ENCODE results near the gene TP53TG5.
A peak's percentile ranks its signal among the peaks of the same experiment; 100 is the strongest.

Gene TP53TG5

GRCh38 chr20:45345104-45345936 lies 32.8 kb downstream of the TP53TG5 start:
- no peak for DNase-seq (ENCODE audit: low spot score)

DNA sequence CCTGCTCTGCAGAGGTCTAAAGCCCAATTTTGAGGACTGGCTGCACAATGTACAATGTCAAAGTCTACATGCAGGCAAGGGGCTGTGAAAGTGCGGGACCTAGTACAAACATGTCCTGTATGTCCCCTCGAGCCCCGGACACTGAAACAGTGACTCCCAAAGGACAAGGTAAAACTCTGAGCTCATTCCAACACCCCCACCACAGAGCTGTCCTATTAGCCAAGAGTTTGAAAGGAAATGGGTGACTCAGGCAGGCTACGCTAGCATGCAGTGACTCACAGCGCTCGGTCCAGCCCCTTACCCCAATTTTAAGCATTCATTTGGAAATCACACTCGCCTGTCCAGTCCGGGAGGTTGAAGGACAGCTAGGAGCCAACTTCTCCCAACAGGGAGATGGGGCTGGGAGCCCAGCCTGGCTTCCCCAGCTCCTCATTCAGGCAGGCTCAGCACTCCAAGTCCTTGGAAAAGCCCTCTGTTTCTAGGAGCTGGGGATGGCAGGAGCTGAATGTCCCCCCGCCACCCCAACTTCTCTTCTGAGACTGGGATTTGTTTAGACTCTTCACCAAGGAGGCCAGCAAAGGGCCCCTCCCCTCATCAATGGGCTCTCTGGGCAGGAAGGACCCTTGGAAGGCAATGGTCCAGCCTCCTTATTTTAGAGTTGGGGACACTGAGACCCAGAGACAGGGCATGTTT lies 33.8 kb downstream of the TP53TG5 start:
- no peak for DNase-seq (ENCODE audit: low spot score)

DNA sequence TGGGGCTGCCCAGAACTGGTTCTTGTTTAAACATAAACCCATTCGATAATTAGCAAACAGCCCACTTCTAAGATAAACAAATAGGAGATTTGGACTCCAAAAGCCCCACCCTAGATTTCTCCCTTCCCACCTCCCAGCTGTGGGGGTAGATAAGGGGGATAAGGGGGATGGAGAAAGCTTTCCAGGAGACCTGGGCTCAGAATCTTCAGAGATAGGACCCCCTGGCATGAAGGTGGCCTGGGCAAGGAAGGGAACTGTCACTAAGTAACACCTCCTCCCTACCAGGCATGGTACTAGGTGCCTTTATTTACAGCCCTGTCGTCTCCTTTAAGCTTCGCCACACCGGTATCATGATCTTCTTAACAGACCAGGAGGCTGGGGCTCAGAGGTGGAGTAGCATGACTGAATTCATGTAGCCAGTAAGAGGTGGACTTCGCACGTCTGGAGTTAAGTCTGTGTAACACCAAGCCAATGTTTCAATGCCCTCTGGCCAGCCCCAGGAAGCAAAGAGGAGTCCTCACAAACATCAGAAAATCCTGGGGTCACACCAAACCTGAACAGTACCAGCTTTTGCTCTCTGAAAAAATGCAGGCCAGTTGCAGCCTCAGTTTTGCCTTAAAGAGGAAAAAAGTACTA lies 34.5 kb downstream of the TP53TG5 start:
- peak; percentile 54 for DNase-seq (ENCODE audit: low spot score)

DNA sequence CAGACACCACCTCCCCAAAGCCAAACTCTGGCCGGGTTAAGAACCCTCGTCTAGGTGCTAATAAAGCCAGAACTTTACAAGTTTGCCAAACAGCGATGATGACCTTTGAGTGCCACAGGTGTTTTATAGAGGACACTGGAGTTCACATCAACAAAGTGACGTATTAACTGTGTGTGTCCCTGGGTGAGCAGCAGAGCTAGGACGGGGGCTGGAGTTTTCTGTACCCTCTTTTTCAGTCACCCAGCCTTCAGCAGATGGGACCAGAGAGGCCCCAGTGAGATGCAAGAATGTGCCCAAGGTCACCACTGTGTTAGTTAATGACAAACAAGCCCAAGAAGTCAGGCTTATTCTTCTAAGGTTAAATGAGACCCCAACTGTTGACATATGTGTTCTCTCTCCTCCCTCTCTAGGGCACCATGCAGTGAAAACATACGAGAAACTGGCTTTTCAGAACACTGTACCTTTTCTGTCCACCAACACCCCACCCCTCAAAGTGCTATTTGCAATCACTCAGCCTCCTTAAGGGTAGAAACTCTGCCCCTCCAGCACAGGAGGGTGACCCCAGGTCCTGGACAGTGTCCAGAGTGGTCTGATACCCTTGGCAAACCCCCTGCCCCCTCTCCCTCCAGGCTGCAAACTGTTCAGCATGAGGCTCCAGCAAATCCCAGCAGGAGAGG lies 35.1 kb downstream of the TP53TG5 start:
- no peak for DNase-seq (ENCODE audit: low spot score)

- no peak for DNase-seq (ENCODE audit: low spot score)
Measured at GRCh38 chr20:45341939-45342854, 35.9 kb downstream of the TP53TG5 start.

DNA sequence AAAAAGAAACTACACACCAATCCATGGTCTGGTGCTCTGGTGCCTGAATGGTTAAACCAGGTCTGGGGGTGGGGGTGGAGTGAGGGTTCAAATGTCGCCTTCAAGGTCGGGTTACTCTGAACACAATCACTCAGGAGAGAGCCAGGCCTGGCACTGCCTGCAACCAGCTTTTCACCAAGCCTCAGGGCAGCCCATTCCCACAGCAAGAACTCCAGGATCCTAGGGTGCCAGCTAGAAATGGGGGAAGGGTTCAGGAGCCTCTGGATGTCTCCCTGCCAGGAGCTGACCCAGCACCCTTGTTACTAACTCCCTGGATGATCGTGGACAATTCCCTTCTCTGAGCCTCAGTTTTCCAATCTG lies 36.6 kb downstream of the TP53TG5 start:
- no peak for DNase-seq (ENCODE audit: low spot score)

DNA sequence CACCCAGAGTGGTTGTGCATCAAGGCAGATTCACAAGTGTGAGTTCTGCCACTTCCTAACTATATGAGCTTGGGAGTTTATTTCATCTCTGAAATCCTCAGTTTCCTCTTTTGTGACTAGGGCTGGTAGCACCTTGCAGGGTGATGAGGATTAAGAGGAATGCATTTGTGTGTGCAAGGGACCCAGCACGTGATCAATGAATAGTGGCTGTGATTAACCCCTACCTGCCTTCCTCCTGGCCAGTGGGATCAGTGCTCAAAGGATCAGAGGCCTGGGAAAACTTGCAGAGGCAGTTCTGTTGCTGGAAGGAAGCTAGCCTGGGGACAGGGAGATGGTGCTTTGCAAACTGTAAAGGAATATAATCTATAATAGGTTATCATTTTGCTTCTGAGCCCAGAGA lies 37.2 kb downstream of the TP53TG5 start:
- no peak for DNase-seq (ENCODE audit: low spot score)

DNA sequence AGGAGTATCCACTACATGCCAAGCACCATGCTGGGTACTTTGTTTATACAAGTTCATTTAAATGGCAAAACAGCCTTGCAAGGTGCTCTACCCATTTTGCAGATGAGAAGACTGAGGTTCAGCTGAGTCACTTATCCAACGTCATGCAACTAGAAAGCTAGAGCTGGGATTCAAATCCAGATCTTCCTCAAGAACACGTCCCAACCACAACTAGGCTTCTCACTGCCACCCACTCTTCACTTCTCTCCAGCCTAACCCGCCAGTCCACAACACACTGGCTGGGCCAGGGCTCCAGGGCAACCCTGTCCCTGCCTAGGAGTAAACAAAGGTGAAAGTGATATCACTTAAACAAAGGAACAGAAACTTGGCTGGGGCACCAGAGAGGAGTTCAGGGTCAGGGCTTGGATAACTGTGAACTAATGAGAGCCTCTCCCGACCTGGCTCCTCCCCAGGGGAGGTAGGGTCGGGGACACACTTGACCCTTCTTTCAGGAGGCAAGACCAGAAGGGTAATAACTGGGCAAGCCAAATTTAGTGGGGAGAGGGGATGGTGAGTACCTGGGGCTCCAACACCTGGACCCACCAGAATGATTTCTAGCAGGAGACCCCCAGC lies 37.8 kb downstream of the TP53TG5 start:
- no peak for DNase-seq (ENCODE audit: low spot score)

DNA sequence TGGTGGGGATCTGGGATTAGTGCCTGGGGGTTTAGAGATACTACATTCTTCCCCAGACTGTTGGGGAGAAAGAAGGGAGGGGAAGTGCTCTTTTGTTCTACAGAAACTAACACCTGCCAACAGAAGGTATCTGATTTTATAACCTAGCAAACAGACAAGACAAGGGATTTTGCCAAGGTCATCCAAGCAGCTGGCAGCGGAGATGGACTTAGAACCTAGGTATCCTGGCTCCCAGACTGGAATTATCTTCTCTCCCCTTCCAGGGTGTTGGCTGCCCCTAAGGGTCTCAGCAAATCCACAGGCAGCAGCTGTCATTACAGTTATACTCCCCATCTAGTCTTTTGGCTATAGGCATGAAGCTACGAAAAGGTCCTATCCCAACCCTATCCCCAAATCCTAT lies 38.3 kb downstream of the TP53TG5 start:
- no peak for DNase-seq (ENCODE audit: low spot score)

- DNase-seq (ENCODE audit: low spot score), result peak; percentile 24
Measured at GRCh38 chr20:45339084-45339483, 39.0 kb downstream of the TP53TG5 start.

DNA sequence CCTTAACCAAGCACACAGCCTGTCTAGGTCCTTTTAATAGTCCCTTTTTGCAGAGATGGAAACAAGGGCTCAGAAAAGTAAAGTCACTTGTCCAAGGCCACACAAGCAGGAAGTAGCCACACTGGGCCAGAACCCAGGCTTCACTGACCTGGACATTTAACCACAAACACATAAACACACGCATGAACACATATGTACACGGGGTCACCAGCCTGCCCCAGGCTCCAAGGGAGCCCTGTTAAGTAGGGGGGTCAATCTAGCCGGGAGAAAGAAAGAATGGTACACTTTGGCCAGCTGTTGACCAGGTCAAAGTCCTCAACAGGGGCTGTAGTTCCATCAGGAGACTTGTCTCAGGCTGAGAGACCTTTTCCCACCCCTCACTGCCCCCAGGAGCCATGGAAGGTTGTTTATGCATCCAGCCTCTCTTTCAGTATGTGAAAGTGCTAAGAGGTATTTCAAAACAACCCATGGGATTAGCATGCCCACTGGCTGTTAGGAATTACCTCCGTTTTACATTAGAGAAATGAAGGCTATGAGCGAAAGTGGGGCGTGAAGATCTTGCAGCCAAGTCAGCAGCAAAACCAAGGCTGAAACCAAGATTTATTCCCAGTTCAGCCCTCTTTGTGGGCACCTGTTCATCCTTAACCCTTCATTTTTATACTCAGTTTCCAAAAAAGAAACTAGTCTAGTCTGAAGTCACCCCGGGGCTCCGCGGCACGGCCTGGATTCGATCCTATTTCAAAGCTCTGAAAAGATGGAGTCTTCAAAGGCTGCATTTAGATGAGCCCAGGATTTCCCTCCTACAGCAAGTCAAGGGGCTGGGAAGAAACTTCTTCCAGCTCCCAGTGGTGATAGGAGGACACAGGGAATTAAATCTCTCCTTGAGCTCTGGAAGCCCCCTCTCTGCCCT lies 39.7 kb downstream of the TP53TG5 start:
- no peak for DNase-seq (ENCODE audit: low spot score)

DNA sequence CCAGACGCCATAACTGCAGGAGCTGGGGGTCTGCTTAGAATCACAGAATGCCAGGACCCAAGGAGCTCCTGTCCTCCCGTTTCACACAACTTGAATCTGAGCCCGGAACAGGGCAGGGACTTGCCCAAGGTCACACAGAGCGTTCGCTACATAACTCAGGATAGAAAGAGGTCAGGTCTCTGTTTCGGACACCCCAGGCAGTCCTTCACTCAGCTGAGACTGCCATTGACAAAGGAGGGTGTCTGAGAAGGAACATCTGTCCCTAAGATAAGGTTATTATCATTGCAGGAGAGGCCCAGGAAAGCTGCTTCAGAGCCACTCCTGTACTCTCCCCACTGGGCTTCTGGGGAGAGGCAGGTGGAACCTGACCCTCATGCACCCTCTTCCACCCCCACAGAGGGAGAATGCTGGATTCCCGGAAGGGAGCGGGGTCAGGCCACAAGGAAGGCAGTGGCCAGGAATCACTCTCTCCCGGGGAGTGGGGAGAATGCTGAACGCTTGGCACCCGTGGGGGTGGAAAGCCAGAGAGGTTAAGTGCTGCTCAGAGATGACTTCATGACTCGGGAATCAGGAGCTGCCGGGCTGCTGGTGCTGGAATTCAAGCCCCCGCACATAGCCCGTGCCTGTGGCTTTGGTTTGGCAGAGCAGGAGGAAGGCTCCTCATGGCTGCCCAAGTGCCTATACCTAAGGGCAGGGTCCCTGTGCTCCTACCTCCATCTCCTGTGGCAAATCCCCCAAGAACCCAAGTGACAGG lies 40.6 kb downstream of the TP53TG5 start:
- DNase-seq (ENCODE audit: low spot score), result peak; percentile 22

- peak; percentile 6 for DNase-seq (ENCODE audit: low spot score)
Measured at GRCh38 chr20:45336530-45337366, 41.4 kb downstream of the TP53TG5 start.

DNA sequence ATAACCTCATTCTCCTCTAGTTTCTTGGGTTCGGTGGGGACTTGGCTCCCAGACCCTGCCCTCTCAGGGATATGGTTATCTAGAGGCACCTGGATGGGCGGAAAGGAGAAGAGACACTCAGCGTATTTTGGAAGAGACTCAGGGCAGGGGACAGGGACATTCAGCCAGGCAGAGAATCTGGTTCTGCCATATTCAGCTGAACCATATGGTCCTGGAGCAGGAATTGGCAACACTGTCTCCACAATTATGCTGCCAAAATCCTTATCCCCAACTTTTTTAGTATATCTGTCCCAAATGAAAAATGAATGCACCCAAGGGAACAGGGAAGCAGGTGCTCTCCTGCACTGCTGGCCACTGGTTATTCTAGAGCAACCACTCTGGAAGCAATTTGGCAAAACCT lies 47.6 kb downstream of the TP53TG5 start:
- no peak for DNase-seq (ENCODE audit: low spot score)

DNA sequence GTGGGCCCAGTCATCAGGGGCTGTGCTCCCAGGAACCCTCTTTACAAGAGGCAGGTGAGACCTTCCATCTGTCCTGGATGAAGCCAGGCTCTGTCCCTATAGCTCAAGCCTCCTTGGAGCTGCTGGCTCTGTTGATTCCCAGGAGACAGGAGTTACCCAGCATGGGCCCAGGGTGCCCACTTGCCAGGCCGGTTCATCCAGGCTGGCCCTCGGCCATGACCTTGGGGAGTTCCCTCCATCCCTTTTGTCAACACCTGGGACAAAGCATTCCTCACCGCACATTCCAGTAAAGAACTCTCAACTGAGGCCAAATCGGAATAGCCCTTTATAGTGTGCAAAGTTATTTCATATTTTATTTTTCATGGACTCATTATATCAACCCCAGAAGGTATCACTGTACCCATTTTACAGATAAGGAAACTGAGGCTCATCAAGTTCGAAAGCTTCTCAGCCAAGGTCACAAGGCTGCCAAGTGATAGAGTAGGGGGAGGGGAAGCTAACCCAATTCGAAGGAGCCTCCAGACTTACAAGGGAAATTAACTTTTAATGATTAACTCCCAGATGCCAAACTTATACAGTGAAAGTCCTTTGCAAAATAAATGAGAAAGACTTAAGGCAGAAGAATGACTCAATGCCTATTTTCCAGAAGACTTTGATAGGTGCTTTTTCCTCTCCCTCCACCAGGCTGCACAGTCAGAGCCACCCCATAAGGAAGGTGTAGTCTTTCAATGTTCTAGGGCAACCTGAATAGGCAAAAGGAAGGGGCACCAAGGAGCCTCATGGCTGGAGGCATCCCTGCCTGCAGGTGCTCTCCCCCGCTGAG lies 48.4 kb downstream of the TP53TG5 start:
- no peak for DNase-seq (ENCODE audit: low spot score)

GRCh38 chr20:45328451-45328850 lies 49.7 kb downstream of the TP53TG5 start:
- no peak for DNase-seq (ENCODE audit: low spot score)

DNA sequence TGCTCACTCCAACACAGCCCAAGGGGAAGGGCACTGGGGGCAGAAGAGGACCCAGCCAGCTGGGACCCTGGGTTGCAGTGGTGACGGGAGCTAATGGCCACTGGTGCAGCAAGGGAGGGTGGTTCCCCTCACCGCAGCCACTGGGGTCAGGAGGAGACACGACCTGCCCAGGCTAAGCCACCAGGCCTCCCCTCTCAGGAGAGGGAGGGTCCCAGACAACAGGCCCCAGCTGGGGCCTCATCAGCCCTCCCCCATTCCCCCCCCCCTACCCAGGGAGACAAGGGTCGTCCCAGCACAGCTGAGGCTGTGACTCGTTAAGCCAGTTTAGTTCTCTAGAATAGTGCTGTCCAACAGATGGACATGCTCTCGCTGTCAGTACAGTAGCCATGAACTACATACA lies 52.8 kb downstream of the TP53TG5 start:
- DNase-seq (ENCODE audit: low spot score), result no peak
